ENCODE measurements around the gene LRP5.
"Not testable (repeated sequence)": the region's sequence is repeated elsewhere in the genome, so short reads cannot be mapped to it uniquely, and the experiment has no call there.

The LRP5 gene

DNA sequence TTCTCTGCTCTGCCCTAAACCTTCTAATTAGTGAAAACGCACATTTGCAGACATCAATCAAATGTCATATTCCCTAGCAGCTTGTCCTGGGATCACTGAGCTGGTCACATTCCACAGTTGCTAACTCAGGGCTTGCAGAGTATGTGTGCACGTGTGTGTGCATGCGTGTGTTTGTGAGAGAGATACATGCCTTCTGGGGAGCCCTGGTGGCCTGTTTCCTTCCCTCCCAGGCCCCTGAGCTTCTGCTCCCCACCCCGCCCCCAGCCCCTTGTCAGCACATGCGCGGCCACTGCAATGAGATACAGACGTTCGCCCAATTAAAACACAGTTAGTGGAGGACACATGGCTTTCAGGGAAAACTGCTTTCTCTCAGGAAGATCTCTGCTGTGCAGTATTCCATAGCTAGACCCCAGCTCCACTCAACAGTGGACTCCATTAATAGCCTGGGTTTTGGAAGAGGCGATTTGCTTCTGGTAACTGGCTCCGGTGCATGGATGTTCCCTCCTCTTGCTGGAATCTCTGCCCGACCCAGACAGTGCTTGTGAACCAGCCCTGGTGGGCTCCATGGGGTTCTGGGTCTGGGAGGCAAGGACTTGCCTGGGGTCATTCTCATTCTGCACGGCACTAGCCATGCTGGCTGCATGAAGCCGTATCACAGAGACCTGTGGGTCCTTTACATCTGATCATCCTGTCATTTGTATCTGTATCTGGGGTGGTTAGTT, 17.7 kb downstream of the LRP5 start:
- no peak for DNase-seq

DNA sequence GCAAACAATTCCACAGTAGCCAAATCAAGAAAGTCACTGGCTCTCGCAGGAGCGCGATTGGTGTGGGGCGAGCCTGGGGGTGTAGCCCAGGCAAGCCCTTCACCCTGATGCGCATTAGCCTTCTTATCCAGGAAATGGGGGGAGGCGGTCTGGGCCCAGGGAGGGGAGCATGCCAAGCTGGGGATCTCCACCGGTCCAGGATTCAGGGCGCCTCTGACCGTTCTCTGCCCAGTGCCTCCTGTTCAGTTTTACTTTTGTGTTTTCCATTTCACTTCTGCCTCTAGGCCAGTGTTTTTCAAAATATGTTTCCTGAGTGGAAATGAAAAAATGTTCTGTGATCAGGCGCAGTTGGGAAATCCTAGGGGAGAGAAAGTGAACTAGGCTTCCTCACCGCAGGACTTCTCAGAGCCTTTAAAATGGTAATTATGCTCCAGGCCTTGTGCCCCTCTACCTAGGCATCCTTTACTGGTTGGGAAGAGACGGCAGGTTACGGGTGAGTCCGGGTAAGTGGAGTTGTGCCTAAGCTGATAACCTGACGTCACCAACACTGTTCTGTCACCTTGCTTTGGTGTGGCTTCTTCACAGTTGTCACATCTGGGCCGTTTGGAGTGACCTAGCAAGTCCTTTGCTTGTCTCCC, 18.4 kb downstream of the LRP5 start:
- DNase-seq: no peak

DNA sequence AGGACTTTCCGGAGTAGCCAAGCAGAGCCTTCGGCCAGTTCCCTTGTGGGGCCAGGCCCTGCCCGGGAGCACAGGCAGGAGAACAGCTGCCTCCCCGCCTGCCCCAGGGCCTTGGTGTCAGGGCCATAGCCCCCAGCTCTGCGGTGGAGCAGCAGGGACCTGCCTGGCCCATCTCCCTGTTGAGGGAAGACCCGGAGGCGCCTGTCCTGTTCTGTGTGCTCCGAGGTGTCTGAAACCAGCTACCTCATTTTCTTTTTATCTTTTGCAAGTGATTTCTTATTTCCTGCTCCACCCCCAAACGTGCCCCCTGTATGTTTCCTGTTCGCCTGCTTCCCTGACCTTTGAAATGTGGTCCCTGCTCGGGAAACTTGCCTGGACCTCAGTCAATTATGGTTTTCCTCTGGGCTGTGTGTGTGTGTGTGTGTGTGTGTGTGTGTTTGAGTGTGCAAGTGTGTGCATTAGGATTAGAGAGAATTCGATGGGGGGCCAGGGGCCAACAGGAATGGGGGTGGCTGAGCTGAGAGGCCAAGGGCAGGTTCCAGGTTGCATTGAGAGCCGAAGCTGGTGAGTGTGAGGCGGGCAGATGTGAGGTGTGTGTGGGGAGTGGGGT, 19.1 kb downstream of the LRP5 start:
- DNase-seq: no peak

DNA sequence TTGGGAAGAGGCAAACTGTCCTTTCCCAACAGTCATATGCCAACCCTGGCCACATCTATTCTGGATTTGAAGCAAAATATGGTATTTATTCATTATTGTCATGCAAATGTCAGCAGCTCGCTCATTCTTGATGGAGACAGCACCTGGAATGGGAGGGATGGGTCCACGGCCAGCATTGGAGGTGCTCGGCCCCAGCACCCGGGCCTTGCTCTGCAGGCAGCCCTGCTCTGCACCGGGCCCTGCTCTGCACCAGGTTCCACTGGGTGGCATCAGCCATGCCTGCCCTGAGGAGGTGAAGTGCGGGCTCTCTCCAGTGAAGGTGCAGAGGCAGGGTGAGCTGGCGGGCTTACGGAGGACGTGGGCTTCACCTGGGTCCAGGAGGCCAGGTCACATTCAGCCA, 19.8 kb downstream of the LRP5 start:
- no peak for DNase-seq

DNA sequence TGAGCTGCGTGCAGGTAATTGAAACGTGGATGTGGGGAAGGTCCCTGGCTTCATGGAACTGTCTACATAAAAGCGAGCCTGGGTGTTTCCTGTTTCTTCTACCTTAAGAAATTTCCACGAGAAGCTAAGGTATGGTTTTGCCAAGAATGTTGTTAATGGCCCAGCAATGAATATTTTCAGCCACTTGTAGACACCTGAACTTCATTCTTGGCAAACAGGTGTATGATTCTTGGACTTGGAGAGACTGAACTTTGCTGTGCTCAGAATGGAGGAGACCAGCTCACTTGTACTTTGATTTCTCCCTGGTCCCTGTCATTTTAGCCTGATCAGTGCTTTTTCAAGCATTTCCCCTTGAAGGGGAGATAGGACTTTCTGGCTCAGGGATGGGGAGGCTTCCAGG, 20.8 kb downstream of the LRP5 start:
- no peak for DNase-seq

DNA sequence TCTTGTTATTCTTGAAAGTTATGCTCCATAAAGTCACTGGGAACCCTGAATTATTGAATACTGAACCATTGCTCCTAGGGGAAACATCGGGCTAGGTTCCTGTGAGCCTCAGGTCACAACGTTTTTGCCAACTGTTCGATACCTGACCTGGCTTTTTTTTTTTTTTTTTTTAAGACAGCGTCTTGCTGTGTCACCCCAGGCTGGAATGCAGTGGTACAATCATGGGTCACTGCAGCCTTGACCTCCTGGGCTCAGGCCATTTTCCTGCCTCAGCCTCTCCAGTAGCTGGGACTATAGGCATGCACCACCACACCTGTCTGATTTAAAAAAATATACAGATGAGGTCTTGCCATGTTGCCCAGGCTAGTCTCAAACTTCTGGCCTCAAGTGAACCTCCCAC, 22.5 kb downstream of the LRP5 start:
- no peak for DNase-seq

DNA sequence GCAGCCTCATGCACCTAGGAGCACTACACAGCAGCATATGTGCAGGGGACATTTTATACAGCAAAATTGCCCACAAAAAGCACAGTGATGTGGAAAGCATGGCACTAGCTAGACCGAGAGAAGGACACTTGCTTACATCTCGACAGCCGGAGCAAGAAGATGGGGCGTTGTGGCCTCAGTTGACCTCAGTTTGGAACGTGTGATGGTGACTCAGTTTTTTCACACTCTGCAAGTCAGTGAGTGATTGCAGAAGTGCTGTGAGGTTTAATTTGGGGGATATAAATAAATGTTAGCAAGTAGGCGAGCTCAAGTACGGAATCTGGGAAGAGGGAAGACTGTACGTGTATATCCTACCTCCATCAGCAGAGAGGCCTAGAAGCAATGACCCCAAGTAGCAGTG, 23.3 kb downstream of the LRP5 start:
- peak; percentile 59 for DNase-seq

DNA sequence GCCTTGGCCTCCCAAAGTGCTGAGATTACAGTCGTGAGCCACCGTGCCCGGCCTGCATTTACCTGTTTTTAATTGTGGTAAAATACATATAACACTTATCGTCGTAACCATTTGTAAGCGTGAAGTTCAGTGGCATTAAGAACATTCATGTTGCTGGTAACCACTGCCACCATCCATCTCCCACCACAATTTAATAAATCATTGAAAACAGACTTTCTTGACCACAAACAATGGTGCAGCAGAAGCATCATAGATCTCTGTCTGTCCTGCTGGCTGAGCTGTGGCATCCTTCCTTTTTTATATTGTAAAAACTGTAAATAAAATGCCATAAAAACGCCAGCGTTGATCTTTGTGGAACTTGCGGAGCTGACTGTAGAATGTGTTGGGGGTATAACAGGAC, 24.3 kb downstream of the LRP5 start:
- DNase-seq: no peak

DNA sequence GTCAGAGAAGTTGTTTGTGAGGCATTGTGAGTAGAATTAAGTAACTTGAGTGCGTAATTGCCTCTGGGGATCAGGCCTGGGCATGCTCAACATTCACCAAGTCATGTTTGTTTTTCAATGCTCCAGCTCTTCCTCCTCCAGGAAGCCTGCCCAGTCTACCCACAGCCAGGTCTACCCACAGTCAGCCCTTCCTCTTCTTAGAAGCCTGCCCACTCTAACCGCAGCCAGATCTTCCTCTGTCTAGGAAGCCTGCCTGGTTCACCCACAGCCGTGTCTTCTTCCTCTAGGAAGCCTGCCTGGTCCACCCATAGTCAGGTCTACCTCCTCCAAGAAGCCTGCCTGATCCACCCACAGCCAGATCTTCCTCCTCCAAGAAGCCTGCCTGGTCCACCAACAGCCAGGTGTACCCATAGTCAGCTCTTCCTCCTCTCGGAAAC, 25.0 kb downstream of the LRP5 start:
- peak; percentile 68 for DNase-seq

DNA sequence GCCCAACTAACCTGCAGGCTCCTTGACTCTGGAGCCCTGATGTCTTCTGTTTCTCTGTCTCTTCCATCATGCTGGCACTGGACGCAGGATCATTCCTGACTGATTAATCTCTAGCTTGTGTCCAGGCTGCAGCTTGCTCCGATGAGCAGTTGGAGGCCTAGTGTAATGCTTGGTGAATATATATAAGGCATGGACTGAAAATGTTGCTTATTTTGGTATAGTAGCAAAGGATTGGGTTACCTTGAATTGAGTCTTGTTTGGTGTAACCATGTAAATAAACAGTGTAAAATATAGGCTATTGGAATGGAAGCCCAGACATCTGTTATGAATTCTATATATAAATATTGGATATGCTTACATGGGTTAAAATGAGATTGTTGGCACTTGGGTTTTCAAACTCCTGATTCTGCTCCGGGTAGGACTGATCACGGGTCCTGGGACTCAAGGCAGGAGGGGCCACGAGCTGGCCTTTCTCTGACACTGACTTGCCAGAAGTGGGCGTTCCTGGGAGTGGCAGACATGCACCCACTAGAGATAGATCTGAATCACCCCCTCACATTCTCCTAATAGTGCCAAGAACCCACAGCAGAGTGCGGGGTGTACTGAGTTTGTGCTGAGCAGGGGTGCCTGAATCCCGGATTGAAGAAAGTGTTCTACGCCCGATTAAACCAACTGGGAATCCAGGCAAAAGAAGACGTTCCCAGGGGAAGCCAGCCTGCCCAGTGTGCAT, 25.8 kb downstream of the LRP5 start:
- no peak for DNase-seq

DNA sequence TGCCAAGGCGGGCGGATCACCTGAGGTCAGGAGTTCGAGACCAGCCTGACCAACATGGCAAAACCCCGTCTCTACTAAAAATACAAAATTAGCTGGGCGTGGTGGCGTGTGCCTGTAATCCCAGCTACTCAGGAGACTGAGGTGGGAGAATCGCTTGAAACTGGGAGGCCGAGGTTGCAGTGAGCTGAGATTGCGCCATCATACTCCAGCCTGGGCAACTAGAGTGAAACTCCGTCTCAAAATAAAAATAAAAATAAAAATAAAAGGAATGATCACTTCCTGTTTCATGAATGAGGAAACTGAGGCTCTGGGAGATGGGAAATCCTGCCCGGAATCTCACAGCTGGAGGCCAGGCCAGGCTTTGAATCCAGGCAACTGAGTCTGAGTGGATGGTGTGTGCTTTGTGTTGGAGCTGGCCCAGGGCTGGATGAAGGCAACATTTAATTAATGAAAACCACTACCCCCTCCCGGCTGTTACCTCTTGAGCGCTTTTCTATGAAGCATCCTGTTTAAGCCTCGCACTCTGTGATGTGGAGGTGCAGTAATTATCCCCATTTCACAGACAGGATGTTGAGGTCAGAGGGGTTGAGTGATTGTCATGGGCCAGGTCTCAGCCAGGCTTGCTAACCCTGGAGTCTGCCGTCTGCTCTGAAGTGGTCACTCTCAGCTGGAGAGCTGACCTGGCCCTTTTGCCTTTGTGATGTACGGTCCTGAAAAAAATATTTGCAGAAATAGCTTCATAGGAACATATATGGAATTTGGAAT, 27.8 kb downstream of the LRP5 start:
- DNase-seq: no peak

DNA sequence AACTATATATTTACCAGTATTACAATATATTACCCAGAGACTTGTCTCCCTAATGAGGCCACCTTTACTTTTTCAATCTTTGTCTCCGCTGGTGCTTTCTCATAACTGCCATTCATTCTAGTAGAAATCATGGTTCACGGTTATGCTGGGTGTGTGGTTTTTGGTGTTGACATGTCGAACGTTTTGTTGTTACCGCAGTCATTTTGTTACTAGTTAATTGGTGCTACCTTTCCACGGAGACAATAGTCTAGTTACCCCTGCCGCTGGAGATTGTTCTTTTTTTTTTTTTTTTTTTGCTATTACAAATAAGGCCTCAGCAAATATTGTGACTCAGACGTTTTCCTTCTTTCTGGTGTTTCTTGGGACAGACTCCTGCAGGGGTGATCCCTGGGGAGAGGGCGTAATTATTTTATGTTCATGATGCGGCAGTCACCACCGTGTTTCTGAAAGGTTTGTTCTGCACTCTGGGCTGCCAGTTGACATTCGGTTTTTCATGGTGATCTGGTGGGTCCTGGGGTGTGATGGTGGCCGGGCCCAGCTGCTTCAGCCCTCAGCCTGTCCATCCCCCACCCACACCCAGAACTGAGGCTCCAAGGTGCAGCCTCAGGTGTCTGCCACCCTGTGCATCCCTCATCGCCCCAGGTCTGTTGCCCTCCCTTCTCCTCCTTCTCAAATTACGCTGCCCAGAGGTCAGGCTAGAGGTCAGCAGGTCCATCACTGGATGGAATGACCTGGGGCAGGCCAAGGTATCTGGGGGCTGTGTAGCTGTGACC, 28.6 kb downstream of the LRP5 start:
- DNase-seq: no peak

DNA sequence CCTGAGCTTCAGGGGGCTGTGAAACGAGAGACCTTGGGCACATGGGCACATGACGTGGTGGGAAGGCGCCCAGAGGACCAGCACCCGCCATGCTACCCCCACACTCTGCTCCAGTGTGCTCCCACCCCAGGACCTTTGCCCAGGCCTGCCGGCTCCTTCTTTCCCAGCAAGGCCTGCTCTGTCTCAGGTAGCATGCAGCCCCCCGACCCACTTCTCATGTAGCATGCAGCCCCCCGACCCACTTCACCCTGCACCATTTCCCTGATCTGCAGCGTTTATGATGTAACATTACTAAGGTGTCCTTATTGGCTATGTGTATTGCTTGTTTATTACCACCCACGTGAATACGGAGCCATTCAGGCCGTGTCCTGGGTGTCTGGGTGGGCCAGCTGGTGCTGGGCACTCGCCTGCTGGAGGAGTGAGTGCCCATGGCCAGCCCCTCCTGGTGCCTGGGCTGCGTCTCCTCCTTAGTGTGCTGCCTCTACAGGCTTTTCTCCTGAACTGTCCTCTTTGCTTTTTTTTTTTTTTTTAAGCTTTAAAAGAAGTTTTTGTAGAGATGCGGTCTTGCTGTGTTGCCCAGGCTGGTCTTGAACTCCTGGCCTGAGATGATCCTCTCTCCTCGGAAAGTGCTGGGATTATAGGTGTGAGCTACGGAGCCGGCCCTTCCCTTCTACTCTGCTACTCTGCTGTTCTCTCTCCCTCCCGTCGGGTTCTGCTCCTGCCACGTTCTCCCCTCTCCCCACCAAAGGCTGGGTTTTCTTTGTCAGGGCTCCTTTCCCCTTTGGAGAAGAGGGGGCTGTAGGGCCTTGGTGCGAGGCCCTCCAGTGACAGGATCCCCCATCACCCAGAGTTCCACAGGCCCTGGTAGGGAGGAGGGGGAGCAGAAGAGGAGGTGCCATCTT, 29.4 kb downstream of the LRP5 start:
- DNase-seq: no peak

DNA sequence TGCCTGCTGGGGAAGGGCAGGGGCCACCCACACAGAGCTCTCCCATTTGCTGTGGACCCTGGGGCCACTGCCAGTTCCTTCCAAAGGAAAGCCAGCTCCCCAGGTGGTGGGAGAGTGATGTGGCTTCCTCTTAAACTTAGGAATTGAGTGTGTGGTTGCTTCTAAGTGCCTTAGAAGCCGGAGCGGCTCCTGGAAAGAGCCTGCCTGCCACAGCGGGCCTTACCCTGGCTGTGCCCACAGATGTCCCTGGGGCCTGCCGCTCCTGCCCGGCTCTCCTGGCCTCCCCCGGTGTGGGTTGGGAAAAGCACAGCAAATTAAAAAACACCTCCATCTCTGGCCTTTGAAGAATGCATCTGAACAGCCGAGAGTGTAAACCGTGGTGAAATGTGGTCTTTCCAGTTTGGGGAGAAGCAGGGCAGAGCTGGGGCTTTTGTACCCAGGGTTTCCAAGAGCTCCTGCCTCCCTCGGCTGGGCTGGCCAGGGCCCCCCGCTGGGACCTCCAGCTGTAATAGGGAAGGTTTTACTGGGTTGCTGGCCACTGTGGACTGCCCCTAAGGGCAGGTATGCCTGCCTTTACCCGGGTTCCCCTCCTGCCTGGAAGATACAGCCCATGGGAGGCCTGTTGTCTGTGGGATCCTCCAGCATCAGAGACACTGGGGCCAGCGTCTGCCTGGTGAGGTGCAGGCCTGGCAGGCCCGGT, 30.2 kb downstream of the LRP5 start:
- DNase-seq: no peak

DNA sequence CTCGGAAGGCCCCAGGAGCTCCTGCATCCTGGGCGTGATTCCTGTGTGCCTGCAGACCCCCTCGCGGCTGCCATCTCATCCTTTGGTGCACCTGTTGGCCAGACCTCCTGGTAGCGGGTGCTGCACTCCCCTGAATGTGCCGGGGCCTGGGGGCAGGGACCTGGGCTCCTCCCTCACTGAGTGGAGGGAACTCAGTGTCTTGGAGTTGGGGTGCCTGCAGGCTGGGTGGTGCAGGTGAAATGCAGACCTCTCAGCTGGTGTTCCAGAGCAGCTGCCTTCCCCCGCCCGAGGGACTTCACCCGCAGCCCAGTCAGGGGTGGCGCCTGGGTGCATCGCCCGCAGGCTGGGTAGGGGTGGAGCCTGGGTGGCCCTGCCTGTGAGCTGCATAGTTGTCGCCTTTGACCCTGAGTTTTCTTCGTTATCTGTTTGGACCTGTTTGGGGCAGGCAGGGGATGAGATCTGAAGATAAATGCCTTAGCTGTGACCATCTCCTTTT, 31.4 kb downstream of the LRP5 start:
- no peak for DNase-seq

DNA sequence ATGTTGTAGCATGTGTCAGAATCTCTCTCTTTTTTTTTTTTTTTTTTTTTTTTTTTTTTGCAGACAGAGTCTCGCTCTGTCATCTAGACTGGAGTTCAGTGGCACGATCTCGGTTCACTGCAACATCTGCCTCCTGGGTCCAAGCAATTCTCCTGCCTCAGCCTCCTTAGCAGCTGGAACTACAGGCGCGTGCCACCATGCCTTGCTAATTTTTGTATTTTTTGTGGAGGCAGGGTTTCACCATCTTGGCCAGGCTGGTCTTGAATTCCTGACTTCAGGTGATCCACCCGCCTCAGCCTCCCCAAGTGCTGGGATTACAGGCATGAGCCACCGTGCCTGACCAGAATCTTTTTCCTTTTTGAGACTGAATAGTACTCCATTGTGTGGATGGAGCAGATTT, 32.4 kb downstream of the LRP5 start:
- DNase-seq: not testable (repeated sequence)

DNA sequence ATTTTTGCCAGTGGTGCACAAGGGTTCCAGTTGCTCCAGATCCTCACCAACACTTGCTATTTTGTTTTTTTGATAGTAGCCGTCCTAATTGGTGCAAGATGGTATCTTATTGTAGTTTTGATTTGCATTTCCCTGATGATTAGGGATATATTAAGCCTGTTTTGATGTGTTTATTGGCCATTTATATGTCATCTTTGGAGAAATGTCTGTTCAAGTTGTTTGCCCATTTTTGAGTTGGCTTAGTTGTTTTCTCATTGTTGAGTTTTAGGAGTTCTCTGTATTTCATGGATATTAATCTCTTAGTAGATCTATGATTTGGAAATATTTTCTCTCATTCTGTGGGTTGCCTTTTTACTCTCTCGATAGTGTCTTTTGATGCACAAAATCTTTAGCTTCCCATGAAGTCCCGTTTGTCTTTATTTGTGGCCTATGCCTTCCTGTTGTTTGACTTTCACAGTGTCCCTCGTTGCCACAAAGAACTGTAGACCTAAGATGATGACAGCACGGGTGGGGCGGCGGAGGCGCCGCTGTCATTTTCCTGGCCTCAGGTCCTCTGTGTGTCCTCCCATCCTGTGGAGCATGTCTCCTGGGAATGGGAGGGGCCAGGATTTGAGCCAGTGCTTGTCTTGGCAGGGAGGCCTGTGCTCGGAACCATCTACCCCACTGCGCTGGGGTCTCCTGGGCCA, 33.5 kb downstream of the LRP5 start:
- DNase-seq: no peak

DNA sequence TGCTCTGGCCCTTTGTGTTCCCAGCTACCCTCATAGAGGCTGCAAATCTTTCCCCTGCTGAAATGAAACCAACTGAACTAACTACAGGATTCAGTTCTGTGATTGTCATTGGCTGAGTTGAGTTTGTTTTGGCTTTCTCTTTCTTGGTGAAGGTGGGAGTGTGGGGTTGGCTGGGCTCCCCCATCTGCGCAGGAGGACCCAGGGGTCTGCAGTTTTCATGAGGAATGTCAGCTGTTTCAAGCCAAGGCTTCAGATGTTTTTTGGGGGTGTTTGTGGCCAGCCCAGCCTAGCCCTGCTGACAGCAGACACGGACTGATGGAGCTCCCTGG, 34.0 kb downstream of the LRP5 start:
- no peak for DNase-seq

DNA sequence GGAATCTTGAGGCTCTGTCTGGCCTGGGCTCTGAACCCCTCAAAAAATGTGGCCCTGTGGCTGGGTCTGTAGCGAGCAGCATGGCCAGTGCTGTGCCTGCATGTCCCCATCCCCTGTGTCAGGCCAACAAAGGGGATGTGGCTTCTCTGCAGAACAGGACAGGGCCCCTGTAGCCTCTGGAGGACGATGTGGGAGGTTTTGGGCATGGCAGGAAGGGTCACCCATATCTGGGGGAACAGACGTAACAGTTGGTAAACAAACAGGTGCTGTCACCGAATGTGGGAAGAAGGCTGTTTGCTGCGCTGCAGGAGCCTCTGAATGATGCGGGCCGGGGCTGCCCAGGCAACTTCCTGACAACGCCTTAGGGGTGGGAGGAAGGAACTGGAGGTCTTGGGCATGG, 35.0 kb downstream of the LRP5 start:
- no peak for DNase-seq

DNA sequence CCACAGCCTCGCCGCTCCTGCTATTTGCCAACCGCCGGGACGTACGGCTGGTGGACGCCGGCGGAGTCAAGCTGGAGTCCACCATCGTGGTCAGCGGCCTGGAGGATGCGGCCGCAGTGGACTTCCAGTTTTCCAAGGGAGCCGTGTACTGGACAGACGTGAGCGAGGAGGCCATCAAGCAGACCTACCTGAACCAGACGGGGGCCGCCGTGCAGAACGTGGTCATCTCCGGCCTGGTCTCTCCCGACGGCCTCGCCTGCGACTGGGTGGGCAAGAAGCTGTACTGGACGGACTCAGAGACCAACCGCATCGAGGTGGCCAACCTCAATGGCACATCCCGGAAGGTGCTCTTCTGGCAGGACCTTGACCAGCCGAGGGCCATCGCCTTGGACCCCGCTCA, 35.5 kb downstream of the LRP5 start:
- DNase-seq: no peak
